HG02678 (cell line): ENCODE data around the gene CFAP97.

ENCODE experiments used
- ATAC-seq: cut with Tn5 transposase; IDR thresholded peaks from one replicate; pipeline ENCODE4 v1.9.1; 2021; ENCODE audit warnings: mild to moderate bottlenecking, moderate library complexity; ENCODE audit not compliant: unreplicated experiment

The CFAP97 gene

DNA sequence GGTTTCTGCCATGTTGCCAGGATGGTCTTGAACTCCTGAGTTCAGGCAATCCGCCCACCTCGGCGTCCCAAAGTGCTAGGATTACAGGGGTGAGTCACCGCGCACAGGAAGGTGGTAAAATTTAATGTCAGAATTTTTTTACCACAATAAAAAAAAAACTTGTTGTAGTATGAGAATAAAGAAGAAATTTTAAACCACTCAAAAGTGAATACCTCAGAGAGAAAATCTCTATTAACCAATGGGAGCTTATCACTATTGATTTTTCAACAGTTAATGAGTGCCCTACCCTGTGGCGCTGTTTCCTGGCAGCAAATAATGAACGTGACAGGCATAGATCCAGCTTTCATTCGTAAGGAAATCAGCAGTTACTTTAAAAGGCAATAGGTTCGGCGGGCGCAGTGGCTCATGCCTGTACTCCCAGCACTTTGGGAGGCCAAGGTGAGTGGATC, 93.4 kb downstream of the CFAP97 start:
- ATAC-seq, result no peak

DNA sequence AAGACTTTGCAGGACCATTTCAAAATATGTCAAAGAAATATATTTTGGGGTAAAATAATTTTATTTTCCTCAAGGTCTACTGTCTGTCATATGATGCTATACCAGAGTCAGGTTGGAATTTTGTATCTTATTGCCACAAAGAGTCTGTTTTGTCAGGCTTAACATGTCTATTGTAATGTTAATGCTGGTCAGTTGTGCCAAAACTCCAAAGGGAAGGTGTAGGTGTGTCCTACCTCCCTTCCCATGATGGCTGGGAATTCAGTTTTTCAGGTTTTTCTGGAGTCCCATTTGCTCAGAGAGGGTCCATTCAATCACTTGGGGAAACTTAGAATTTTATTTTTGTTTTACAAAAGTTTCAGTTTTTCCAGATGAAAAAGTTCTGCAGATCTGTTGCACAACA, 94.1 kb downstream of the CFAP97 start:
- no peak for ATAC-seq
